SU-DHL-6 (cell line): Measurements from ENCODE around the gene KRT78.
"Not testable (repeated sequence)": the region's sequence is repeated elsewhere in the genome, so short reads cannot be mapped to it uniquely, and the experiment has no call there.

Experiments used
- CTCF ChIP-seq: fragments of 200-600 bp; sonication (generic); IDR thresholded peaks from one replicate; pipeline ENCODE4 v1.5.1; 2017; ENCODE audit warnings: antibody characterized with exemption, mild to moderate bottlenecking, low read length, moderate library complexity; ENCODE audit not compliant: insufficient read depth, poor library complexity, severe bottlenecking
- EZH2phosphoT487 ChIP-seq: fragments of 200-600 bp; sonication (generic), shearing (Covaris generic); conservative IDR thresholded peaks from 2 replicates; pipeline ENCODE4 v1.6.1; 2018; ENCODE audit warnings: mild to moderate bottlenecking, antibody characterized with exemption, low read length, moderate library complexity, mixed read lengths

- TF ChIP-seq CTCF, EZH2phosphoT487: not testable (repeated sequence)
These were observed 7.3 kb upstream of the KRT78 start for GRCh38 chr12:52856077-52856476.
